Duodenal mucosa (tissue), 2 donors: ENCODE data around the gene CFAP100.

ENCODE experiments used
- H3K27ac ChIP-seq: one replicate; pipeline ENCODE4 v1.7.0; 2013; ENCODE audit warnings: low read depth, low read length
- H3K27me3 ChIP-seq, 2 donors: one replicate each; pipeline ENCODE4 v1.7.0; 2013; ENCODE audit warnings: low read length in 2 of 2, control low read depth in 1 of 2; ENCODE audit not compliant: insufficient read depth in 2 of 2, control insufficient read depth in 1 of 2
- H3K36me3 ChIP-seq, 2 donors: one replicate each; pipeline ENCODE4 v1.7.0; 2013; ENCODE audit warnings: low read length in 2 of 2, control low read depth in 1 of 2; ENCODE audit not compliant: insufficient read depth in 2 of 2, control insufficient read depth in 1 of 2
- H3K4me1 ChIP-seq, 2 donors: one replicate each; pipeline ENCODE4 v1.7.0; 2013; ENCODE audit warnings: low read length in 2 of 2, control low read depth in 1 of 2; ENCODE audit not compliant: insufficient read depth in 2 of 2, control insufficient read depth in 1 of 2
- H3K4me3 ChIP-seq, 2 donors: one replicate each; pipeline ENCODE4 v1.7.0; 2013; ENCODE audit warnings: low read length in 2 of 2, low read depth in 1 of 2
- H3K9ac ChIP-seq, 2 donors: one replicate each; pipeline ENCODE4 v1.7.0; 2013; ENCODE audit warnings: low read length in 2 of 2, low read depth in 1 of 2
- H3K9me3 ChIP-seq, 2 donors: one replicate each; pipeline ENCODE4 v1.7.0; 2013; ENCODE audit warnings: low read length in 2 of 2, control low read depth in 1 of 2; ENCODE audit not compliant: control insufficient read depth in 1 of 2

The CFAP100 gene

GRCh38 chr3:126460381-126460780 is 65.7 kb downstream of the CFAP100 start:
- H3K4me1 ChIP-seq, result no peaks in the 10 kb centered on the region
- no peak overlapping the region for H3K9ac ChIP-seq
- no peaks in the 10 kb centered on the region for H3K27me3 ChIP-seq
- H3K4me3 ChIP-seq, result no peak overlapping the region
- peaks cover 52 to 82% of the 10 kb centered on the region in 2 donors for H3K36me3 ChIP-seq
- no peak overlapping the region for H3K27ac ChIP-seq
- no peaks in the 10 kb centered on the region for H3K9me3 ChIP-seq

DNA sequence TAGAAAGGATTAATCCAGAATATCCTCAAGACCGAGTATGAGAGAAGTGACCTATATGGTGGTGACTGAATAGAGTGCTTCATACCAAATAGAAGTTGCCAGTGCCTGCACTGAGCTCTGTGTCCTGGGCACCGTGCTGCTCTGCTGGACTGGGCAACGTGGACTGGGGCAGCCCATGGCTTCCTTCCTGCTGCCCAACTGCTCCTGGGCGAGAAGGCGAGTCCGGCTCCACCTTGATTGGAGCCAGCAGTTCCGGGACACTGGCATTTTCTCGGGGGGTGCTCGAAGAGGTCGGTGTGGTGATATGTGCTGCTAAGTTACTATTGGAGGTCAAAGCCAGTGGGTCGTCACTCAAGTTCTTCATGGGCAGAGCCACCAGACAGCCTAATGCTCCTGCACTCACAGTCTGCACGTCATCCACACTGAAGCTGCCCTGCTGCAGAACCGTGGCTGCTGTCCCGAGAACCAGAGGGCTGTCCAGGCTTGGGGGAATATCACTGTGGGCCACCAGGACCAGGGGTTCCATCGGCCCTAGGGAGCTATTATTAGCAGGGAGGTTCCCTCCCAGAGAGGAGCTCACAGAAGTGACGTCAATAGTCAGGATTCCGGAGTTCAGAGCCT is 66.9 kb downstream of the CFAP100 start:
- Histone ChIP-seq H3K9me3 (no peaks in the 10 kb centered on the region), H3K36me3 (peaks cover 60 to 88% of the 10 kb centered on the region in 2 donors), H3K27me3 (no peaks in the 10 kb centered on the region), H3K4me1 (no peaks in the 10 kb centered on the region), H3K4me3 (no peak overlapping the region), H3K27ac (no peak overlapping the region), H3K9ac (no peak overlapping the region)

GRCh38 chr3:126463521-126463920 is 68.8 kb downstream of the CFAP100 start:
- no peak overlapping the region for H3K4me3 ChIP-seq
- no peak overlapping the region for H3K9ac ChIP-seq
- no peak overlapping the region for H3K27ac ChIP-seq
- H3K4me1 ChIP-seq, result no peaks in the 10 kb centered on the region
- no peaks in the 10 kb centered on the region for H3K27me3 ChIP-seq
- no peaks in the 10 kb centered on the region for H3K9me3 ChIP-seq
- peaks cover 54 to 90% of the 10 kb centered on the region in 2 donors for H3K36me3 ChIP-seq

- H3K4me3 ChIP-seq, result no peak overlapping the region
- H3K36me3 ChIP-seq, result peaks cover 57 to 90% of the 10 kb centered on the region in 2 donors
- H3K27ac ChIP-seq, result no peak overlapping the region
- no peaks in the 10 kb centered on the region for H3K4me1 ChIP-seq
- H3K9ac ChIP-seq, result no peak overlapping the region
- H3K27me3 ChIP-seq, result no peaks in the 10 kb centered on the region
- no peaks in the 10 kb centered on the region for H3K9me3 ChIP-seq
Observed at GRCh38 chr3:126464093-126464492, 69.4 kb downstream of the CFAP100 start.

DNA sequence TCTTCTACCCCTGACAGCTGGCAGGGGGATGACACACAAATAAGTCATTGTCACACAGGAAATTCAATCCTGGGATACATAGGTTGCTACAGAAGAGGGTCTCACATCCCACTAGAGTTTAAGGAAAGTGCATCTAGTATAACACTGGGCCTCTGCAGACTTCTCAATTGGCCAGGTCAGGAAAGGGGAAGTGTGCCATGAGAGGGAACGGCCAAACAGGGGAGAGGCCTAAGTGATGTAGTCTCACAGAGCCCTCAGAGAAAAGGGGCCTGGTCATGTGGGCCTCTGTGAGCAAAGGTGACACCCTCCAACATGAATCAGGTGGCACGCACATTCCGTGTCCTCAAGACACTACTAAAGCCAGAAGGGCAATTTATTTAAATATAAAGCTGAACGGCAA is 69.8 kb downstream of the CFAP100 start:
- Histone ChIP-seq H3K9me3 (no peaks in the 10 kb centered on the region), H3K4me1 (no peaks in the 10 kb centered on the region), H3K36me3 (peaks cover 57 to 90% of the 10 kb centered on the region in 2 donors), H3K9ac (no peak overlapping the region), H3K27me3 (no peaks in the 10 kb centered on the region), H3K27ac (no peak overlapping the region), H3K4me3 (no peak overlapping the region)

DNA sequence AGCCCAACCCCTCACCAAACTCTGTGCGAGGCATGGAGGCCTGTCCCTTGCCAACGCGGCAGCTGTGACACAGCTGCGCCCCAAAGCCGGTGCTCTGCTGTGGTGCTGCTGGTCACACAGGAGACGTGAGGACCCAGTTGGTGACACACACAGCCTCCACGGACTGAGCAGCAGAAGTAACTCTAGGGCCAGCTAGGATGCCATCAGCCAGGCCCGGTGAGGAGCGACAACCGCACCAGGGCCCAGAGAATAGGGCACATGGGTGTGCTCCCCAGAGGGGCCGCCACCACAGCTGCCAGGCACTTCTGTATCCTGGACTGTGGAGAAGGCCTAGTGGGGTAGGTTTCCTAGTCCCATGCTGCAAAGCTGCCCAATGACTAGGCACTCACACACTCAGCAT is 70.3 kb downstream of the CFAP100 start:
- Histone ChIP-seq H3K27ac (no peak overlapping the region), H3K4me1 (no peaks in the 10 kb centered on the region), H3K36me3 (peaks cover 60 to 90% of the 10 kb centered on the region in 2 donors)

GRCh38 chr3:126465928-126466544 is 71.3 kb downstream of the CFAP100 start:
- Histone ChIP-seq H3K4me3 (no peak overlapping the region), H3K36me3 (peaks cover 63 to 92% of the 10 kb centered on the region in 2 donors), H3K27ac (no peak overlapping the region), H3K27me3 (no peaks in the 10 kb centered on the region), H3K9me3 (no peaks in the 10 kb centered on the region), H3K9ac (no peak overlapping the region), H3K4me1 (no peaks in the 10 kb centered on the region)

More for the DNA sequence above, 70.3 kb downstream of the CFAP100 start:
- H3K9me3 ChIP-seq, result no peaks in the 10 kb centered on the region
- H3K9ac ChIP-seq, result no peak overlapping the region
- H3K4me3 ChIP-seq, result no peak overlapping the region
- no peaks in the 10 kb centered on the region for H3K27me3 ChIP-seq

DNA sequence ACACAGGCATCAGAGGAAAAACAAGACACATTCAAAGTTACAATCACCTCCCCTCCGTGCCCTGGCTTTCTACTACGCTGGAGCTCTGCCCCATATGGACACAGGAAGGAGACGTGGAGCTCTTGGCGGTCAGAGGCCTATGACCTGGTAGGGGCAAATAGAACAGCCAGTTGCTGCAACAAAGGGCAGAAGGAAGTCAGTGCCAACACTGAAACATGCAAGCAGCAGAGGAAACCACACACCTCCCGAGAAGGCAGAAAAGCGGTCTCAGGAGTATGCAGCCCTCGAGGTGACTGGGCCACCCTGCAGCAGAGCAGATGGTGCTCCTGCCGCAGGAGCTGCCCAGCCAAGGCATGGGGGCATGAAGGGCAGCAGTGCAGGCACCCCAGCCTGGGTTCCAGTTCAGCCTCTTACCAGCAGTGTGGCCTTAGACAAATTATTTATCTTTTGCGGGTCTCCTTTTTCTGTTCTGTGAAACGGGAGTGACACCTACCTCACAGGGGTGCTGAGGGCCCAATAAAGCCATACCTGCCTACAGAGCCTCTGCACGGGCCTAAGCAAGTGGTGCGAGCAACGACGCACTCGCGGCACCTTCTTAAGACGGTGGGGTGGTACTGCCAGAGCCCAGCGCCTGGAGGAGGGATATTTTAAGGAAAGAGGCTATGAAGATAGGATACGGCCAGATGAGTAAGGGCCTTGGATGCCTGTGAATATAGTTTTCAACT is 72.3 kb downstream of the CFAP100 start:
- H3K27me3 ChIP-seq, result no peaks in the 10 kb centered on the region
- peaks cover 4 to 8% of the 10 kb centered on the region in 2 donors for H3K4me1 ChIP-seq
- no peak overlapping the region for H3K9ac ChIP-seq
- no peak overlapping the region for H3K4me3 ChIP-seq
- H3K36me3 ChIP-seq, result peaks cover 58 to 91% of the 10 kb centered on the region in 2 donors
- H3K9me3 ChIP-seq, result no peaks in the 10 kb centered on the region
- no peak overlapping the region for H3K27ac ChIP-seq

DNA sequence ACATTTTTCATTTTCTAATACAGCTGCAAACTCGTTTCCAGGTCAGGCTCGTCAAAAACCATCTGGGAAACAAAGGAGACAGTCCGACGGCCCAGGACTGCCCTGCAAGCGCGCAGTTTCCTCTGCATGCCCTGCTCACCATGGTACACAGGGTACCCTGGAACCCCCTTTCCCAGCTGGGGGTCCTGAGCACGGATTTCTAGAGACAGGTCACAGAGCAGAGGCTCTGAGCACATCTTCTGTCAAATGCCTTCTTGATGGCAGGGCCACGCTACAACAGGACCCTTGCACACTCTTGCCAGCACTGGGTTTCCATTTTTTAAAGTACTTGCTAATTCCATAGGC is 72.9 kb downstream of the CFAP100 start:
- H3K27ac ChIP-seq, result no peak overlapping the region
- no peaks in the 10 kb centered on the region for H3K9me3 ChIP-seq
- H3K4me3 ChIP-seq, result no peak overlapping the region
- no peaks in the 10 kb centered on the region for H3K27me3 ChIP-seq
- peaks cover 53 to 88% of the 10 kb centered on the region in 2 donors for H3K36me3 ChIP-seq
- no peak overlapping the region for H3K9ac ChIP-seq
- H3K4me1 ChIP-seq, result peaks cover 9 to 13% of the 10 kb centered on the region in 2 donors
